ENCODE data around the gene C4orf50. TPM values are rescaled to one million over a fixed set of nuclear protein-coding genes. Genes with fewer than 3 reads are reported as not detected.

Gene C4orf50
- under 1 TPM; under 0.01 to 0.09 (median 0.05) TPM for total RNA-seq
- under 1 TPM; 0.08 to 0.23 TPM for polyA plus RNA-seq

GRCh38 chr4:6018331-6018730 is at the start of gene C4orf50:
Gene C4orf50, minus strand, starts transcription at chr4:6018431.
- intact Hi-C loops (cut with DNase I) = no loop called here
- DNase-seq = no peak
- 50 to 59% methylated on average over 8 of the region's 8 CpGs for WGBS, 2 donors
- no peak within 1 kb of the TSS for H3K4me3 ChIP-seq
- no peak for TF ChIP-seq CTCF (IDR thresholded peaks at IDR 0.05)
- H3K27me3 ChIP-seq = peaks cover 0 to 4% (median 0%) of the 10 kb centered on the region in 4 donors
- no peaks in the 10 kb centered on the region for H3K36me3 ChIP-seq
- no peaks in the 10 kb centered on the region for H3K9me3 ChIP-seq
- no peaks in the 10 kb centered on the region for H3K4me1 ChIP-seq
- no peak within 1 kb of the TSS for H3K27ac ChIP-seq
- FAIRE-seq = no peak
- ATAC-seq = no peak

GRCh38 chr4:6065934-6066590 is 47.8 kb upstream of the C4orf50 start:
- WGBS, 2 donors = 53 to 64% methylated on average over 10 of the region's 10 CpGs
- H3K36me3 ChIP-seq = no peaks in the 10 kb centered on the region
- TF ChIP-seq CTCF (IDR thresholded peaks at IDR 0.05) = no peak
- H3K4me1 ChIP-seq = no peaks in the 10 kb centered on the region
- H3K4me3 ChIP-seq = no peak overlapping the region
- FAIRE-seq (no peak), DNase-seq (no peak), ATAC-seq (no peak)
- no peaks in the 10 kb centered on the region for H3K27me3 ChIP-seq
- no peaks in the 10 kb centered on the region for H3K9me3 ChIP-seq
- H3K27ac ChIP-seq = no peak overlapping the region
- intact Hi-C loops (cut with DNase I) = no loop called here

GRCh38 chr4:6065166-6065565 is 46.9 kb upstream of the C4orf50 start:
- no peaks in the 10 kb centered on the region for H3K4me1 ChIP-seq
- no peak overlapping the region for H3K4me3 ChIP-seq
- no peak overlapping the region for H3K27ac ChIP-seq
- ATAC-seq (no peak), FAIRE-seq (no peak), DNase-seq (no peak)
- H3K9me3 ChIP-seq = no peaks in the 10 kb centered on the region
- intact Hi-C loops (cut with DNase I) = no loop called here
- H3K36me3 ChIP-seq = no peaks in the 10 kb centered on the region
- WGBS, 2 donors = 68 to 92% methylated on average over 5 of the region's 5 CpGs
- no peak for TF ChIP-seq CTCF (IDR thresholded peaks at IDR 0.05)
- no peaks in the 10 kb centered on the region for H3K27me3 ChIP-seq

GRCh38 chr4:6064383-6064782 is 46.2 kb upstream of the C4orf50 start:
- intact Hi-C loops (cut with DNase I) = no loop called here
- WGBS, 2 donors = 50 to 69% methylated on average over 7 of the region's 7 CpGs
- Histone ChIP-seq H3K4me1 (no peaks in the 10 kb centered on the region), H3K9me3 (no peaks in the 10 kb centered on the region), H3K27me3 (no peaks in the 10 kb centered on the region), H3K27ac (no peak overlapping the region), H3K36me3 (no peaks in the 10 kb centered on the region), H3K4me3 (no peak overlapping the region)
- TF ChIP-seq CTCF (IDR thresholded peaks at IDR 0.05) = no peak
- DNase-seq (no peak), FAIRE-seq (no peak), ATAC-seq (no peak)

GRCh38 chr4:6063684-6064083 is 45.5 kb upstream of the C4orf50 start:
- ATAC-seq (no peak), DNase-seq (no peak), FAIRE-seq (no peak)
- no peak for TF ChIP-seq CTCF (IDR thresholded peaks at IDR 0.05)
- Histone ChIP-seq H3K27ac (no peak overlapping the region), H3K4me1 (no peaks in the 10 kb centered on the region), H3K27me3 (no peaks in the 10 kb centered on the region), H3K4me3 (no peak overlapping the region), H3K9me3 (peaks cover 0 to 6% (median 0%) of the 10 kb centered on the region in 4 donors), H3K36me3 (no peaks in the 10 kb centered on the region)
- intact Hi-C loops (cut with DNase I) = no loop called here
- 67 to 83% methylated on average over 10 of the region's 10 CpGs for WGBS, 2 donors
